KMS-11 (cell line): ENCODE measurements around the gene HTR6.

ENCODE experiments used
- H2AFZ ChIP-seq: fragments of 200-600 bp; sonication (generic); 2 replicates; pipeline ENCODE4 v1.6.1; 2016; ENCODE audit warnings: antibody characterized with exemption, mixed run types, low read depth
- H3K27ac ChIP-seq: fragments of 200-600 bp; sonication (generic); 2 replicates; pipeline ENCODE4 v1.6.1; 2016; ENCODE audit warnings: mild to moderate bottlenecking, mixed run types
- H3K27me3 ChIP-seq: fragments of 200-600 bp; sonication (generic); 2 replicates; pipeline ENCODE4 v1.6.1; 2017; ENCODE audit warnings: mild to moderate bottlenecking, low read depth, mixed run types, moderate library complexity; ENCODE audit not compliant: insufficient read depth
- H3K36me3 ChIP-seq: fragments of 200-600 bp; sonication (generic); 2 replicates; pipeline ENCODE4 v1.6.1; 2017; ENCODE audit warnings: mild to moderate bottlenecking, mixed run types; ENCODE audit not compliant: insufficient read depth
- H3K4me1 ChIP-seq: fragments of 200-600 bp; sonication (generic); 2 replicates; pipeline ENCODE4 v1.6.1; 2016; ENCODE audit warnings: mild to moderate bottlenecking, low read depth, mixed run types; ENCODE audit not compliant: poor library complexity, severe bottlenecking
- H3K4me2 ChIP-seq: fragments of 200-600 bp; sonication (generic); 2 replicates; pipeline ENCODE4 v1.7.0; 2016; ENCODE audit warnings: mild to moderate bottlenecking, mixed run types
- H3K4me3 ChIP-seq: fragments of 200-600 bp; sonication (generic); IDR thresholded peaks from 2 replicates; pipeline ENCODE4 v1.6.1; 2017; ENCODE audit warnings: low read depth, low read length, mixed read lengths; ENCODE audit not compliant: insufficient read depth
- H3K79me2 ChIP-seq: fragments of 200-600 bp; sonication (generic); 2 replicates; pipeline ENCODE4 v1.6.1; 2016; ENCODE audit warnings: low read depth, mixed run types; ENCODE audit not compliant: insufficient read depth
- H3K9ac ChIP-seq: fragments of 200-600 bp; sonication (generic); 2 replicates; pipeline ENCODE4 v1.6.1; 2016; ENCODE audit warnings: mild to moderate bottlenecking, mixed run types
- H4K20me1 ChIP-seq: fragments of 200-600 bp; sonication (generic); 2 replicates; pipeline ENCODE4 v1.6.1; 2016; ENCODE audit warnings: mild to moderate bottlenecking, mixed run types; ENCODE audit not compliant: insufficient read depth
- CTCF ChIP-seq: fragments of 200-600 bp; sonication (generic); conservative IDR thresholded peaks from 2 replicates; pipeline ENCODE4 v1.6.1; 2017; ENCODE audit warnings: low read depth, mild to moderate bottlenecking, antibody characterized with exemption, low read length, moderate library complexity, mixed read lengths

HTR6 gene

GRCh38 chr1:19618428-19618827 lies 46.2 kb upstream of the HTR6 start:
- no peak for TF ChIP-seq CTCF
- Histone ChIP-seq H3K9ac (no peak overlapping the region), H2AFZ (no peak overlapping the region), H3K27ac (no peak overlapping the region), H3K36me3 (no peaks in the 10 kb centered on the region), H3K4me3 (no peak overlapping the region), H3K79me2 (no peaks in the 10 kb centered on the region), H3K4me2 (no peak overlapping the region), H3K27me3 (no peaks in the 10 kb centered on the region), H3K4me1 (no peaks in the 10 kb centered on the region), H4K20me1 (no peaks in the 10 kb centered on the region)

GRCh38 chr1:19619697-19620384 lies 44.8 kb upstream of the HTR6 start:
- H3K27me3 ChIP-seq = no peaks in the 10 kb centered on the region
- no peak overlapping the region for H3K9ac ChIP-seq
- no peaks in the 10 kb centered on the region for H4K20me1 ChIP-seq
- H3K4me2 ChIP-seq = no peak overlapping the region
- H2AFZ ChIP-seq = no peak overlapping the region
- H3K27ac ChIP-seq = no peak overlapping the region
- no peak for TF ChIP-seq CTCF
- H3K79me2 ChIP-seq = no peaks in the 10 kb centered on the region
- H3K36me3 ChIP-seq = no peaks in the 10 kb centered on the region
- H3K4me3 ChIP-seq = no peak overlapping the region
- no peaks in the 10 kb centered on the region for H3K4me1 ChIP-seq

DNA sequence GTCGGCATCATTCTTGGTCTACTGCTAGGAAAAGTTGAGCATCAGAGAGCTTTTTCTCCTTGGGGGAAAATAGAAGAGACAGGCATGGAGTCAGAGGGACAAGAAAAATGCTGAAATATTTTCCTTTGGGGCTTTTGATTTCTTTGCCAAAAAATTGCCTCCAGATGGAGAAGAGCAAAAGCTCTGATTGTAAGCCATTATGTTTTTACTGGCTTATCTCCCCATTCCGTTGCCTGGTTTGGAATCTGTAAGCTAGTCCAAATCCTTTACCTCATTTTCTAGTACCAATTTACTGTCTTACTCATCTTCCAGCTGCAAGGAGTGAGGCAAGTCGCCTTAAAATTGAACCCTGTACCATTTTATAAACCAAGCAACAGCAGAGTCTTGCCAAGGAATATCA lies 43.9 kb upstream of the HTR6 start:
- Histone ChIP-seq H3K9ac (no peak overlapping the region), H3K79me2 (no peaks in the 10 kb centered on the region), H3K4me1 (no peaks in the 10 kb centered on the region), H3K4me2 (no peak overlapping the region), H4K20me1 (no peaks in the 10 kb centered on the region), H2AFZ (no peak overlapping the region), H3K27me3 (no peaks in the 10 kb centered on the region), H3K36me3 (no peaks in the 10 kb centered on the region), H3K27ac (no peak overlapping the region), H3K4me3 (no peak overlapping the region)
- no peak for TF ChIP-seq CTCF

DNA sequence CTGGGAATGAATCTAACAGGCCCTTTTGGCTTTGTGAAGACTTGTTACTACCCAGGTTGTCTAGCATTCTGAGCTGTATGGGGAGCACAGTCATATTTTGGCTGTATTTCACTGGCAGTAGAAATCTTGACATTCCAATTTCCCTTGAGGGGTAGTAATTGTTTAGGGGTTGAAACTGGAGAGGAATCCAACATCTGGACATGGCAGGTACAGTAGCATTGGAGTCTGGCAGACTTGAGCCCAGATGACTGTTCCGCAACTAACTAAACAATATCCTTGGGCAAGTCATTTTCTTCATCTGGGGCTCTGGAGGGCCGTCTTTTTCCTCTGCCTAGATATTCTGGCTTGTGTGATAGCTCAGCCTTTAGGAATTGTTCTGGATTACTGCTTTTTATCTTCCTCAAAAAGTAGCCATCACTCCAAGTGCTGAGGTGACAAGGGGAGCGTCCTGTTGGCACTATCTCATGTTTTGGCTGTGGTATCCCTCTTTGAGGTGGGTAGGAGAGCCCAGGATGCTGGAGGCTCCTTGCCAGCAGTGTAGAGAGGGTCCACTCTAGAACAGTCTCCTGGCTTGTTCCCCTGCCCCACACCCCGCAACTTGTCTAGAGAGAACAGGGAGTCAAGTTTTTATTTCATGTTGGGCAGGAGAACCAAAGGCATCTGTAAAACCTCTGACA lies 43.3 kb upstream of the HTR6 start:
- no peak for TF ChIP-seq CTCF
- no peak overlapping the region for H3K4me2 ChIP-seq
- no peak overlapping the region for H2AFZ ChIP-seq
- H3K4me3 ChIP-seq = no peak overlapping the region
- H3K79me2 ChIP-seq = no peaks in the 10 kb centered on the region
- H3K9ac ChIP-seq = no peak overlapping the region
- H3K27ac ChIP-seq = no peak overlapping the region
- no peaks in the 10 kb centered on the region for H3K36me3 ChIP-seq
- no peaks in the 10 kb centered on the region for H3K27me3 ChIP-seq
- H3K4me1 ChIP-seq = no peaks in the 10 kb centered on the region
- no peaks in the 10 kb centered on the region for H4K20me1 ChIP-seq
